Cerebellar nuclear complex (tissue), 1 donor: Measurements from ENCODE around the gene THBS2.

Experiments used
- DNase-seq, 2 experiments: peaks; one replicate each; lab custom pipeline; 2025; lab: John Stamatoyannopoulos, UW

The THBS2 gene

GRCh38 chr6:169249057-169249456, 4.6 kb downstream of the THBS2 start:
- no peak for DNase-seq

GRCh38 chr6:169248521-169248971, 5.1 kb downstream of the THBS2 start:
- no peak for DNase-seq

GRCh38 chr6:169247991-169248390, 5.7 kb downstream of the THBS2 start:
- no peak for DNase-seq

GRCh38 chr6:169247419-169247818, 6.2 kb downstream of the THBS2 start:
- DNase-seq: no peak

- no peak for DNase-seq
These were observed 7.2 kb downstream of the THBS2 start for GRCh38 chr6:169246445-169246844.

- no peak for DNase-seq
These were observed 8.8 kb downstream of the THBS2 start for GRCh38 chr6:169244684-169245383.

GRCh38 chr6:169243661-169244060, 10.0 kb downstream of the THBS2 start:
- no peak for DNase-seq

- DNase-seq: no peak
These were observed 10.5 kb downstream of the THBS2 start for GRCh38 chr6:169243186-169243585.

GRCh38 chr6:169241688-169242350, 11.8 kb downstream of the THBS2 start:
- no peak for DNase-seq

GRCh38 chr6:169240591-169241390, 12.9 kb downstream of the THBS2 start:
- DNase-seq: no peak

GRCh38 chr6:169240125-169240524, 13.5 kb downstream of the THBS2 start:
- no peak for DNase-seq

- no peak for DNase-seq
These were observed 14.5 kb downstream of the THBS2 start for GRCh38 chr6:169239181-169239580.

- DNase-seq: no peak
These were observed 14.9 kb downstream of the THBS2 start for GRCh38 chr6:169238766-169239165.

- no peak for DNase-seq
These were observed 16.0 kb downstream of the THBS2 start for GRCh38 chr6:169237496-169238134.

GRCh38 chr6:169236988-169237387, 16.7 kb downstream of the THBS2 start:
- DNase-seq: no peak

- DNase-seq: no peak
These were observed 17.1 kb downstream of the THBS2 start for GRCh38 chr6:169236545-169236944.

- no peak for DNase-seq
These were observed 18.4 kb downstream of the THBS2 start for GRCh38 chr6:169235286-169235685.

GRCh38 chr6:169234634-169235033, 19.0 kb downstream of the THBS2 start:
- DNase-seq: no peak

- no peak for DNase-seq
These were observed 19.8 kb downstream of the THBS2 start for GRCh38 chr6:169233832-169234231.

GRCh38 chr6:169233181-169233580, 20.5 kb downstream of the THBS2 start:
- no peak for DNase-seq

- DNase-seq: no peak
These were observed 21.1 kb downstream of the THBS2 start for GRCh38 chr6:169232507-169232931.

- DNase-seq: no peak
These were observed 21.7 kb downstream of the THBS2 start for GRCh38 chr6:169231790-169232506.
